Measurements from ENCODE around the gene SOAT2. TPM values are rescaled to one million over a fixed set of nuclear protein-coding genes. Genes with fewer than 3 reads are reported as not detected.
A peak's percentile ranks its signal among the peaks of the same experiment; 100 is the strongest.

Gene SOAT2
- total RNA-seq, 2 donors from 2014 or later: not detected

GRCh38 chr12:53096089-53096741 is 7.1 kb upstream of the SOAT2 start:
- no peaks in the 10 kb centered on the region for H3K9me3 ChIP-seq
- peaks cover 0 to 38% of the 10 kb centered on the region in 2 donors for H3K4me1 ChIP-seq
- peaks cover 7% of the 10 kb centered on the region for H3K36me3 ChIP-seq
- no peaks in the 10 kb centered on the region for H3K27me3 ChIP-seq
- TF ChIP-seq CTCF (IDR thresholded peaks at IDR 0.05): no peak
- peak overlapping the region; percentile 83 to 95 for H3K27ac ChIP-seq
- H3K4me3 ChIP-seq: peak overlapping the region in 1 of 2 donors; percentile 69
- DNase-seq (ENCODE audit: low spot score): peak; percentile 92

- no peak for DNase-seq (ENCODE audit: low spot score)
- peak overlapping the region; percentile 59 to 69 for H3K4me3 ChIP-seq
- H3K4me1 ChIP-seq: peaks cover 0 to 38% of the 10 kb centered on the region in 2 donors
Measured at GRCh38 chr12:53096759-53097158, 6.5 kb upstream of the SOAT2 start.

GRCh38 chr12:53097207-53097563 is 6.1 kb upstream of the SOAT2 start:
- peak overlapping the region; percentile 59 to 69 for H3K4me3 ChIP-seq
- peaks cover 0 to 38% of the 10 kb centered on the region in 2 donors for H3K4me1 ChIP-seq
- H3K36me3 ChIP-seq: peaks cover 10% of the 10 kb centered on the region
- H3K27me3 ChIP-seq: no peaks in the 10 kb centered on the region
- H3K9me3 ChIP-seq: no peaks in the 10 kb centered on the region
- no peak for TF ChIP-seq CTCF (IDR thresholded peaks at IDR 0.05)
- DNase-seq (ENCODE audit: low spot score): no peak
- H3K27ac ChIP-seq: peak overlapping the region; percentile 83 to 95

More at GRCh38 chr12:53096759-53097158, 6.5 kb upstream of the SOAT2 start:
- Histone ChIP-seq H3K36me3 (peaks cover 10% of the 10 kb centered on the region), H3K27me3 (no peaks in the 10 kb centered on the region), H3K27ac (peak overlapping the region; percentile 83 to 95), H3K9me3 (no peaks in the 10 kb centered on the region)
- TF ChIP-seq CTCF (IDR thresholded peaks at IDR 0.05): no peak

GRCh38 chr12:53097564-53098353 is 5.5 kb upstream of the SOAT2 start, which contains the start of gene IGFBP6:
Gene IGFBP6 (plus strand): TSS chr12:53097667. CDS start chr12:53097718, 51 bp downstream.
- Histone ChIP-seq H3K9me3 (no peaks in the 10 kb centered on the region), H3K27me3 (no peaks in the 10 kb centered on the region), H3K4me3 (peak within 1 kb of the TSS; percentile 59 to 69), H3K4me1 (peaks cover 0 to 38% of the 10 kb centered on the region in 2 donors), H3K36me3 (peaks cover 10% of the 10 kb centered on the region), H3K27ac (peak within 1 kb of the TSS; percentile 83 to 95)
- TF ChIP-seq CTCF (IDR thresholded peaks at IDR 0.05): peak in 1 of 2 donors; percentile 40
- DNase-seq (ENCODE audit: low spot score): no peak

- no peaks in the 10 kb centered on the region for H3K9me3 ChIP-seq
- peak; percentile 82 for DNase-seq (ENCODE audit: low spot score)
- TF ChIP-seq CTCF (IDR thresholded peaks at IDR 0.05): no peak
- peak overlapping the region; percentile 83 to 95 for H3K27ac ChIP-seq
- H3K27me3 ChIP-seq: no peaks in the 10 kb centered on the region
- H3K36me3 ChIP-seq: peaks cover 10% of the 10 kb centered on the region
- peaks cover 0 to 38% of the 10 kb centered on the region in 2 donors for H3K4me1 ChIP-seq
- H3K4me3 ChIP-seq: peak overlapping the region; percentile 59 to 69
Measured at GRCh38 chr12:53098354-53098981, 4.8 kb upstream of the SOAT2 start.

Data from right atrium auricular region (tissue), 2 donors.